Choroid plexus epithelial cell (primary cell): ENCODE results near the gene ENAH.
A peak's percentile ranks its signal among the peaks of the same experiment; 100 is the strongest.

ENCODE experiments used
- DNase-seq: peaks from one replicate; pipeline ENCODE4 v3.0.0-alpha.2; 2010; ENCODE audit warnings: low read depth
- H3K4me3 ChIP-seq: 2 replicates; pipeline ENCODE4 v1.5.1; 2011; ENCODE audit warnings: low read depth, mild to moderate bottlenecking, control low read depth, low read length, moderate library complexity
- TF ChIP-seq, protein P1 (sequence below): conservative IDR thresholded peaks from 2 replicates; pipeline ENCODE4 v1.5.1; 2011; ENCODE audit warnings: low read depth, mild to moderate bottlenecking, control low read depth, inconsistent platforms, low read length, moderate library complexity

Gene ENAH

GRCh38 chr1:225498549-225499136 is 154.3 kb downstream of the ENAH start:
- peak; percentile 59 for DNase-seq
- no peak overlapping the region for H3K4me3 ChIP-seq
- TF ChIP-seq, protein P1, sequence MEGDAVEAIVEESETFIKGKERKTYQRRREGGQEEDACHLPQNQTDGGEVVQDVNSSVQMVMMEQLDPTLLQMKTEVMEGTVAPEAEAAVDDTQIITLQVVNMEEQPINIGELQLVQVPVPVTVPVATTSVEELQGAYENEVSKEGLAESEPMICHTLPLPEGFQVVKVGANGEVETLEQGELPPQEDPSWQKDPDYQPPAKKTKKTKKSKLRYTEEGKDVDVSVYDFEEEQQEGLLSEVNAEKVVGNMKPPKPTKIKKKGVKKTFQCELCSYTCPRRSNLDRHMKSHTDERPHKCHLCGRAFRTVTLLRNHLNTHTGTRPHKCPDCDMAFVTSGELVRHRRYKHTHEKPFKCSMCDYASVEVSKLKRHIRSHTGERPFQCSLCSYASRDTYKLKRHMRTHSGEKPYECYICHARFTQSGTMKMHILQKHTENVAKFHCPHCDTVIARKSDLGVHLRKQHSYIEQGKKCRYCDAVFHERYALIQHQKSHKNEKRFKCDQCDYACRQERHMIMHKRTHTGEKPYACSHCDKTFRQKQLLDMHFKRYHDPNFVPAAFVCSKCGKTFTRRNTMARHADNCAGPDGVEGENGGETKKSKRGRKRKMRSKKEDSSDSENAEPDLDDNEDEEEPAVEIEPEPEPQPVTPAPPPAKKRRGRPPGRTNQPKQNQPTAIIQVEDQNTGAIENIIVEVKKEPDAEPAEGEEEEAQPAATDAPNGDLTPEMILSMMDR, result no peak

GRCh38 chr1:225494789-225495359 is 158.0 kb downstream of the ENAH start:
- no peak for DNase-seq
- TF ChIP-seq, protein P1, result no peak

GRCh38 chr1:225493591-225494246 is 159.2 kb downstream of the ENAH start:
- no peak for DNase-seq
- H3K4me3 ChIP-seq, result no peak overlapping the region

More at GRCh38 chr1:225494789-225495359, 158.0 kb downstream of the ENAH start:
- no peak overlapping the region for H3K4me3 ChIP-seq

DNA sequence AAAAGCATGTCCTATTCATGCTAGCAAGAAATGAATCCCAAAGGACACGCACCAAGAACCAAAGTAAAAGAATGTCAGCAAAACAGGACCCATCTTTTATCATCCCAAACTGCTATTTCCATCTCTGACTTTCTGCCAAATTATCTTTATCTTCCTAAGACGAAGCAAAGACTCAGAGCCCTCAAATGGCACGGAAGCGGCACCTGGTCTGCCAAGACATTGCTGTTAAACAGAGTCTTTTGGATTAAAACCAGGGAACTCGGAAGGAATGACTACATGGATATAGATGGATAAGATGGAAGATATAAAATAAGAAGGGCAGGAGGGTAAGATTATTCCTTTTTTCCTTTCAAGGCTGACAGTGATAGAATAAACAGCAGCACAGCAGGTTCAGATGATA is 164.2 kb downstream of the ENAH start:
- TF ChIP-seq, protein P1, result no peak
- no peak overlapping the region for H3K4me3 ChIP-seq
- DNase-seq, result no peak

More at GRCh38 chr1:225493591-225494246, 159.2 kb downstream of the ENAH start:
- TF ChIP-seq, protein P1, result no peak

DNA sequence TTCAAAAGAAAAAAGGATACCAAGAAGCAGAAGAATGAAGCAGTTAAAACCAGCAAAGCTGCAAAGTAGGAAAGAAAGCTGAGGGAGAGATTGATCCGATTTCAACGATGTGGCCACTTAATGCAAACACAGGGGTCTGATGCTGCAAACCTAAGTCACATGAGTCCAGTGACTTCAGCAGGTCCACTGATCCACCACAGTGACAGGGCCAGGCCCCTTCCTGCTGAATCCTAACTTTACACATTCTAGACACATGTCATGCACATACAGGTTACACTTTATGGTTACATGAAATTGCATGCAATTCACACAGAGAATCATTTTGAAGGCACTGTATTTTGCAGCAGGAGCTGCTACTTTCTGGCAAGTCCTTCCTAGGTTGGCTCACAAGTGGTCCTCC is 166.1 kb downstream of the ENAH start:
- no peak for DNase-seq
- no peak overlapping the region for H3K4me3 ChIP-seq
- TF ChIP-seq, protein P1, result no peak

- DNase-seq, result no peak
- no peak overlapping the region for H3K4me3 ChIP-seq
- TF ChIP-seq, protein P1, result no peak
Measured at GRCh38 chr1:225485991-225486530, 166.9 kb downstream of the ENAH start.
